ENCODE data around the gene GPR21. TPM values are rescaled to one million over a fixed set of nuclear protein-coding genes. Genes with fewer than 3 reads are reported as not detected.

The GPR21 gene, protein sequence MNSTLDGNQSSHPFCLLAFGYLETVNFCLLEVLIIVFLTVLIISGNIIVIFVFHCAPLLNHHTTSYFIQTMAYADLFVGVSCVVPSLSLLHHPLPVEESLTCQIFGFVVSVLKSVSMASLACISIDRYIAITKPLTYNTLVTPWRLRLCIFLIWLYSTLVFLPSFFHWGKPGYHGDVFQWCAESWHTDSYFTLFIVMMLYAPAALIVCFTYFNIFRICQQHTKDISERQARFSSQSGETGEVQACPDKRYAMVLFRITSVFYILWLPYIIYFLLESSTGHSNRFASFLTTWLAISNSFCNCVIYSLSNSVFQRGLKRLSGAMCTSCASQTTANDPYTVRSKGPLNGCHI
- under 1 TPM; 0.58 to 0.88 TPM for total RNA-seq

- Mint-ChIP-seq H3K27ac (no peak within 1 kb of the TSS), H3K9me3 (no peaks in the 10 kb centered on the region), H3K4me3 (no peak within 1 kb of the TSS), H3K4me1 (no peaks in the 10 kb centered on the region), H3K27me3 (no peaks in the 10 kb centered on the region), H3K36me3 (ENCODE audit: low read depth) (peaks cover 8% of the 10 kb centered on the region)
- ChIA-PET CTCF (no interaction called here), POLR2A (no interaction called here)
- DNase-seq: no peak
Measured at GRCh38 chr9:123033352-123033751, at the start of gene GPR21. GPR21 (plus strand) TSS chr9:123033667; CDS start chr9:123034567, 900 bp downstream.

DNA sequence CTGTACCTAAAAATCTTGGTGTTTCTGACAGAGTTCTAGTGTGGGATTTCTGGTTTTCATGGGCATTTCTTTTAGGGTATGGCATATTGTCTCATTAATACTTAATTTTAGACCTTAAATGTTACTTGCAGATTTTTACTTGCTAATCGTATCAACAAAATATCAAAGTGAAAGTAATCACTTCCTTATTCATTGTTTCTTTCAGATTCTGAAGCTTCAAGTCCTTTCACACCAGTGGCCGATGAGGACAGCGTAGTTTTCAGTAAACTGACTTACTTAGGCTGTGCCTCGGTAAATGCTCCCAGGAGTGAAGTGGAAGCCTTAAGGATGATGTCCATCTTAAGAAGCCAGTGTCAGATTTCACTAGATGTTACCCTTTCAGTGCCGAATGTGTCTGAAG, 47.5 kb upstream of the GPR21 start:
- DNase-seq: no peak
- Mint-ChIP-seq H3K4me1 (peaks cover 5% of the 10 kb centered on the region), H3K27me3 (no peaks in the 10 kb centered on the region), H3K27ac (no peak overlapping the region), H3K4me3 (no peak overlapping the region), H3K9me3 (no peaks in the 10 kb centered on the region), H3K36me3 (ENCODE audit: low read depth) (peaks cover 3% of the 10 kb centered on the region)
- ChIA-PET POLR2A (no interaction called here), CTCF (interaction anchor here (1.0 kb wide), 1 partner anchor 9 kb away, joined by 3 read pairs; no protein-coding TSS in a partner anchor)

GRCh38 chr9:122988141-122988540, 45.3 kb upstream of the GPR21 start:
- peaks cover 3% of the 10 kb centered on the region for H3K36me3 Mint-ChIP-seq (ENCODE audit: low read depth)
- H3K27ac Mint-ChIP-seq: no peak overlapping the region
- no peak overlapping the region for H3K4me3 Mint-ChIP-seq
- H3K9me3 Mint-ChIP-seq: no peaks in the 10 kb centered on the region
- no peaks in the 10 kb centered on the region for H3K27me3 Mint-ChIP-seq
- no peak for DNase-seq
- CTCF ChIA-PET: interaction anchor here (0.7 kb wide), 1 partner anchor 309 kb away, joined by 4 read pairs; no protein-coding TSS in a partner anchor
- peaks cover 8% of the 10 kb centered on the region for H3K4me1 Mint-ChIP-seq
- POLR2A ChIA-PET: interaction anchor here (1.5 kb wide), 1 partner anchor 47 kb away, joined by 6 read pairs; the partner anchor contains the start of gene RABGAP1

GRCh38 chr9:122988920-122989621, 44.4 kb upstream of the GPR21 start:
- no peak for DNase-seq
- H3K27ac Mint-ChIP-seq: peak overlapping the region; percentile 24
- peaks cover 8% of the 10 kb centered on the region for H3K4me1 Mint-ChIP-seq
- ChIA-PET CTCF (interaction anchor here (0.7 to 1.1 kb wide), 3 partner anchors 11 to 308 kb away, joined by 3 to 4 read pairs (median 4); partner anchors contain the start of gene ZBTB6), POLR2A (interaction anchor here (0.6 to 1.5 kb wide), 5 partner anchors 48 to 172 kb away, joined by 3 to 6 read pairs (median 3); partner anchors contain the start of genes PDCL and RABGAP1)
- H3K9me3 Mint-ChIP-seq: no peaks in the 10 kb centered on the region
- no peaks in the 10 kb centered on the region for H3K27me3 Mint-ChIP-seq
- H3K36me3 Mint-ChIP-seq (ENCODE audit: low read depth): peaks cover 4% of the 10 kb centered on the region
- no peak overlapping the region for H3K4me3 Mint-ChIP-seq

- POLR2A ChIA-PET: interaction anchor here (0.8 to 2.6 kb wide), 3 partner anchors 50 to 331 kb away, joined by 3 to 9 read pairs (median 5); partner anchors contain the start of gene ZBTB6
- Mint-ChIP-seq H3K4me1 (peaks cover 8% of the 10 kb centered on the region), H3K27me3 (no peaks in the 10 kb centered on the region), H3K27ac (no peak overlapping the region), H3K36me3 (ENCODE audit: low read depth) (peaks cover 2% of the 10 kb centered on the region), H3K9me3 (no peaks in the 10 kb centered on the region), H3K4me3 (no peak overlapping the region)
- DNase-seq: peak; percentile 27
- CTCF ChIA-PET: interaction anchor here (0.6 to 1.9 kb wide), 18 partner anchors 11 to 527 kb away, joined by 3 to 12 read pairs (median 3); partner anchors contain the start of genes PDCL, RABGAP1 and ZBTB6
Measured at GRCh38 chr9:122991370-122991830, 42.1 kb upstream of the GPR21 start.

DNA sequence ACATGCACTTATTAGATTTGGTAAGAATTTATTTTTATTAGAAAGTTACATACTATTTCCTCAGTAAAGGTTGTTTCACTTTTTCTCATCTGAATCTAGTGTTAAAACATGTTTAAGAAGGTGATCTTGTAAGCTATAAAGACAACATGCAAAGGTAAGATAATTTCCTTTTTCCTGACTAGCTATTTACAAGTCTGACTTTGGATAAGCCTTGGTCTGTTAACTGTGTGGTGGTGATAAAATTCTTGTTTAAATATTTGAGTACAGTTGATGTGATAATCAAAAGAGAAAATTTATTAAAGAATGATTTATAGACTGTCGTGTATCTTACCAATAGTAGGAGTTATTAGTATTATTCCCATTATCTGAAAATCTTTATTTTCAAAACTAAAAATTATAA, 36.9 kb upstream of the GPR21 start:
- Mint-ChIP-seq H3K4me1 (peaks cover 8% of the 10 kb centered on the region), H3K4me3 (no peak overlapping the region), H3K9me3 (no peaks in the 10 kb centered on the region), H3K36me3 (ENCODE audit: low read depth) (peaks cover 20% of the 10 kb centered on the region), H3K27ac (no peak overlapping the region), H3K27me3 (no peaks in the 10 kb centered on the region)
- no peak for DNase-seq
- ChIA-PET CTCF (no interaction called here), POLR2A (no interaction called here)

DNA sequence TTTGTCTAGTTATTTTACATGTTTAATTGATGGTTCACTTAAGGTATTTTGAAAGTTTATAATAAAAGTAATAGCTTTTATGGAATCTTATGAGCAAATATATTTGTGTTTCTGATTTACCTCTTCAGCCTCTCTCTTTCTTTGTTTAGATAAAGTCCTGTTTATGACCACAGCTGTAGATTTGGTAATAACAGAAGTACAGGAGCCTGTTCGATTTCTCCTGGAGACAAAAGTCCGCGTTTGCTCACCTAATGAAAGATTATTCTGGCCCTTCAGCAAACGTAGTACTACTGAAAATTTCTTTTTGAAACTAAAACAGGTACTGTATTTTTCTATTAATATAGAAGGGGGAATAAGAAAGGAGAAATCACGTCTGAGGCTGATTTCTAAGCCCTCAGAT, 35.0 kb upstream of the GPR21 start:
- ChIA-PET POLR2A (no interaction called here), CTCF (no interaction called here)
- Mint-ChIP-seq H3K4me1 (peaks cover 7% of the 10 kb centered on the region), H3K27me3 (no peaks in the 10 kb centered on the region), H3K36me3 (ENCODE audit: low read depth) (peaks cover 22% of the 10 kb centered on the region), H3K9me3 (no peaks in the 10 kb centered on the region), H3K27ac (no peak overlapping the region), H3K4me3 (no peak overlapping the region)
- DNase-seq: no peak

- POLR2A ChIA-PET: interaction anchor here (0.8 kb wide), 1 partner anchor 60 kb away, joined by 4 read pairs; no protein-coding TSS in a partner anchor
- no peak overlapping the region for H3K4me3 Mint-ChIP-seq
- no peaks in the 10 kb centered on the region for H3K27me3 Mint-ChIP-seq
- peaks cover 20% of the 10 kb centered on the region for H3K36me3 Mint-ChIP-seq (ENCODE audit: low read depth)
- no peak overlapping the region for H3K27ac Mint-ChIP-seq
- CTCF ChIA-PET: interaction anchor here (1.0 kb wide), 1 partner anchor 11 kb away, joined by 3 read pairs; no protein-coding TSS in a partner anchor
- H3K9me3 Mint-ChIP-seq: no peaks in the 10 kb centered on the region
- H3K4me1 Mint-ChIP-seq: peaks cover 7% of the 10 kb centered on the region
- DNase-seq: no peak
Measured at GRCh38 chr9:123000371-123001068, 32.9 kb upstream of the GPR21 start.

GRCh38 chr9:123002754-123003153, 30.7 kb upstream of the GPR21 start:
- H3K27me3 Mint-ChIP-seq: no peaks in the 10 kb centered on the region
- ChIA-PET POLR2A (no interaction called here), CTCF (no interaction called here)

GRCh38 chr9:123003466-123003865, 30.0 kb upstream of the GPR21 start:
- Mint-ChIP-seq H3K4me1 (peaks cover 7% of the 10 kb centered on the region), H3K4me3 (no peak overlapping the region), H3K36me3 (ENCODE audit: low read depth) (peaks cover 16% of the 10 kb centered on the region), H3K27ac (no peak overlapping the region), H3K9me3 (no peaks in the 10 kb centered on the region), H3K27me3 (no peaks in the 10 kb centered on the region)
- DNase-seq: no peak
- POLR2A ChIA-PET: no interaction called here
- CTCF ChIA-PET: interaction anchor here (0.8 kb wide), 1 partner anchor 13 kb away, joined by 3 read pairs; no protein-coding TSS in a partner anchor

More at GRCh38 chr9:123002754-123003153, 30.7 kb upstream of the GPR21 start:
- DNase-seq: no peak
- Mint-ChIP-seq H3K36me3 (ENCODE audit: low read depth) (peaks cover 16% of the 10 kb centered on the region), H3K4me1 (peaks cover 7% of the 10 kb centered on the region), H3K4me3 (no peak overlapping the region), H3K9me3 (no peaks in the 10 kb centered on the region), H3K27ac (no peak overlapping the region)

DNA sequence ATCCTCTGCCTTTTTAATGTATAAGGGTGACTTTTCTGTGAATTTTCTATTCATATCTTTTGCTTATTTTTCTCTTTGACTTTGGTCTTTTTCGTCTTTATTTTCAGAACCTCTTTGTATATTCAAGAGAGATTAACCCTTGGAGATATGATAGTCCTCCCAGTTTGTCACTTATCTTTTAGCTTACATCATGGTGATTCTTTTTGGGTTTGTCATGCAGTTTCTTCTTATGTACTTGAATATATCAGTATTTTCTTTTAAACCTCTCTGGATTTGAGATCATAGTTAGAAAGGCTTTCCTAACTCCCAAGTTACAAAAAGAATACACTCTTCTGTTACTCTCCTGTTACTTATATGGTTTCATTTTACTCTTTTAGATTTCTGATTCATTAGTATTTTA, 27.5 kb upstream of the GPR21 start:
- Mint-ChIP-seq H3K27ac (no peak overlapping the region), H3K9me3 (no peaks in the 10 kb centered on the region), H3K27me3 (no peaks in the 10 kb centered on the region), H3K4me3 (no peak overlapping the region), H3K4me1 (no peaks in the 10 kb centered on the region), H3K36me3 (ENCODE audit: low read depth) (peaks cover 7% of the 10 kb centered on the region)
- CTCF ChIA-PET: no interaction called here
- DNase-seq: no peak
- POLR2A ChIA-PET: no interaction called here

DNA sequence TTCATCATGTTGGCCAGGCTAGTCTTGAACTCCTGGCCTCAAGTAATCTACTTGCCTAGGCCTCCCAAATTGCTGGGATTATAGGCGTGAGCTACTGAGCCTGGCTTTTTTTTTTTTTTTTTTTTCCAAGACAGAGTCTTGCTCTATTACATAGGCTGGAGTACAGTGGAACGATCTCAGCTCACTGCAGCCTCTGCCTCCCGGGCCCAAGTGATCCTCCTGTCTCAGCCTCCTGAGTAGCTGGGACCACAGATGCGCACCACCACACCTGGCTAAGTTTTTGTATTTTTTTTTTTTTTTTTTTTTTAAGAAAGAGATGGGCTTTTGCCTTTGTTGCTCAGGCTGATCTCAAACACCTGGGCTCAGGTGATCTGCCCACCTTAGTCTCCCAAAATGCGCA, 26.2 kb upstream of the GPR21 start:
- Mint-ChIP-seq H3K4me1 (no peaks in the 10 kb centered on the region), H3K4me3 (no peak overlapping the region), H3K27me3 (no peaks in the 10 kb centered on the region), H3K36me3 (ENCODE audit: low read depth) (peaks cover 17% of the 10 kb centered on the region), H3K27ac (no peak overlapping the region), H3K9me3 (no peaks in the 10 kb centered on the region)
- no peak for DNase-seq
- CTCF ChIA-PET: interaction anchor here (0.7 to 1.5 kb wide), 2 partner anchors 17 to 548 kb away, joined by 3 to 4 read pairs; no protein-coding TSS in a partner anchor
- POLR2A ChIA-PET: no interaction called here
